Kidney epithelial cell (primary cell): ENCODE measurements around the gene LPAR3. TPM values are rescaled to one million over a fixed set of nuclear protein-coding genes. Genes with fewer than 3 reads are reported as not detected.

ENCODE experiments used
- DNase-seq: peaks from one replicate; pipeline ENCODE4 v3.0.0-alpha.2; 2010; ENCODE audit warnings: low read depth
- H3K27me3 ChIP-seq: 2 replicates; pipeline ENCODE4 v1.6.0; 2011; ENCODE audit warnings: low read length; ENCODE audit not compliant: control insufficient read depth, insufficient read depth
- H3K36me3 ChIP-seq: 2 replicates; pipeline ENCODE4 v1.5.1; 2011; ENCODE audit warnings: low read length; ENCODE audit not compliant: control insufficient read depth, insufficient read depth
- H3K4me3 ChIP-seq: 2 replicates; pipeline ENCODE4 v1.5.1; 2011; ENCODE audit warnings: low read depth, mild to moderate bottlenecking, control low read depth, low read length
- total RNA-seq: library from RNA; depleted of rRNA; stranded (reverse); fragments of >200 nt; gene quantifications from 2 replicates; pipeline ENCODE4 v1.2.3, GENCODE V29; 2015
- TF ChIP-seq, protein P1 (sequence below): IDR thresholded peaks from 2 replicates; pipeline ENCODE4 v1.5.1; 2011; ENCODE audit warnings: mild to moderate bottlenecking, moderate library complexity, low read length, control low read depth, inconsistent platforms; ENCODE audit not compliant: insufficient read depth, poor library complexity, severe bottlenecking

LPAR3 gene
- total RNA-seq, 1 donor from 2014 or later: 0.58 TPM

DNA sequence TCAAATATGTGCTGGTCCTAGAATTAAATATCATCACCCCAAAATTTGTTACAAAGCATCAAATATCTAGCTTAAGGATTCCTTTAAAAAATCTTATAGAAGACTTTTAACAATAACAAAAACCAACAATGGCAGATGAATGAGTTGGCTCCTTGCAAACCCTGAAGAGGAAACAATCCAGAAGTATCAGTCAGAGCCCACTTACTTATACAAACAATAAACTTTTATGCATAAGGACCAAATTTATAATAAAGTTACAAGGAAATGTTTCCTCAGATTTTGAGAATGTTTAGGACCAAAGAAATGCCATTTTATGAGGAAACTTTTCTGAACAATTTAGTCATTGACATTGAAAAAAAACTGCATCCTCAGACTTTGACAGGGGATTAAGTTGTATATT is 52.7 kb downstream of the LPAR3 start:
- DNase-seq: no peak
- Histone ChIP-seq H3K36me3 (no peaks in the 10 kb centered on the region), H3K4me3 (no peak overlapping the region), H3K27me3 (no peaks in the 10 kb centered on the region)
- TF ChIP-seq, protein P1, sequence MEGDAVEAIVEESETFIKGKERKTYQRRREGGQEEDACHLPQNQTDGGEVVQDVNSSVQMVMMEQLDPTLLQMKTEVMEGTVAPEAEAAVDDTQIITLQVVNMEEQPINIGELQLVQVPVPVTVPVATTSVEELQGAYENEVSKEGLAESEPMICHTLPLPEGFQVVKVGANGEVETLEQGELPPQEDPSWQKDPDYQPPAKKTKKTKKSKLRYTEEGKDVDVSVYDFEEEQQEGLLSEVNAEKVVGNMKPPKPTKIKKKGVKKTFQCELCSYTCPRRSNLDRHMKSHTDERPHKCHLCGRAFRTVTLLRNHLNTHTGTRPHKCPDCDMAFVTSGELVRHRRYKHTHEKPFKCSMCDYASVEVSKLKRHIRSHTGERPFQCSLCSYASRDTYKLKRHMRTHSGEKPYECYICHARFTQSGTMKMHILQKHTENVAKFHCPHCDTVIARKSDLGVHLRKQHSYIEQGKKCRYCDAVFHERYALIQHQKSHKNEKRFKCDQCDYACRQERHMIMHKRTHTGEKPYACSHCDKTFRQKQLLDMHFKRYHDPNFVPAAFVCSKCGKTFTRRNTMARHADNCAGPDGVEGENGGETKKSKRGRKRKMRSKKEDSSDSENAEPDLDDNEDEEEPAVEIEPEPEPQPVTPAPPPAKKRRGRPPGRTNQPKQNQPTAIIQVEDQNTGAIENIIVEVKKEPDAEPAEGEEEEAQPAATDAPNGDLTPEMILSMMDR: no peak

- no peak for DNase-seq
Observed at GRCh38 chr1:84839544-84839943, 53.5 kb downstream of the LPAR3 start.

GRCh38 chr1:84836145-84836544 is 56.9 kb downstream of the LPAR3 start:
- TF ChIP-seq, protein P1: no peak
- no peak for DNase-seq

More at GRCh38 chr1:84839544-84839943, 53.5 kb downstream of the LPAR3 start:
- Histone ChIP-seq H3K27me3 (no peaks in the 10 kb centered on the region), H3K36me3 (no peaks in the 10 kb centered on the region), H3K4me3 (no peak overlapping the region)
- TF ChIP-seq, protein P1: no peak

DNA sequence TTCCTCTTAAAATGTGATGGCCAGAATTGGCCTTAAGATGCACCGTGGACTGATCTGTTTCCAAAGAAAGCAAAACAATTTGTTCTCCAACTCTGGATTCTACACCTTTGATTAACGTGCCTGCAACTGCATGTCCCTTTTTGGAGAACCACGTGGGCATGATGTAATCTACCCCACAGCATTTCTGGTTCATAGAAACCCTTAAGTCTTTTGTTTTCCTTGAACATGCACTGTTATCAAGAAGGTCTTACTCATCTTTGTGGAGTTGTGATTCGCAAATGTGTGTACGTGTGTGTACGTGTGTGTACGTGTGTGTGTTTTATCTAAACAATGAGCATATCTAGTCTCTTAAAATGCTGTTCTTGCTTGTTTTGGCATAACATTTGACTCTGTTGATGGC is 57.8 kb downstream of the LPAR3 start:
- Histone ChIP-seq H3K36me3 (no peaks in the 10 kb centered on the region), H3K27me3 (no peaks in the 10 kb centered on the region), H3K4me3 (no peak overlapping the region)
- no peak for DNase-seq
- TF ChIP-seq, protein P1: no peak

More at GRCh38 chr1:84836145-84836544, 56.9 kb downstream of the LPAR3 start:
- no peak overlapping the region for H3K4me3 ChIP-seq
- H3K36me3 ChIP-seq: no peaks in the 10 kb centered on the region
- no peaks in the 10 kb centered on the region for H3K27me3 ChIP-seq

DNA sequence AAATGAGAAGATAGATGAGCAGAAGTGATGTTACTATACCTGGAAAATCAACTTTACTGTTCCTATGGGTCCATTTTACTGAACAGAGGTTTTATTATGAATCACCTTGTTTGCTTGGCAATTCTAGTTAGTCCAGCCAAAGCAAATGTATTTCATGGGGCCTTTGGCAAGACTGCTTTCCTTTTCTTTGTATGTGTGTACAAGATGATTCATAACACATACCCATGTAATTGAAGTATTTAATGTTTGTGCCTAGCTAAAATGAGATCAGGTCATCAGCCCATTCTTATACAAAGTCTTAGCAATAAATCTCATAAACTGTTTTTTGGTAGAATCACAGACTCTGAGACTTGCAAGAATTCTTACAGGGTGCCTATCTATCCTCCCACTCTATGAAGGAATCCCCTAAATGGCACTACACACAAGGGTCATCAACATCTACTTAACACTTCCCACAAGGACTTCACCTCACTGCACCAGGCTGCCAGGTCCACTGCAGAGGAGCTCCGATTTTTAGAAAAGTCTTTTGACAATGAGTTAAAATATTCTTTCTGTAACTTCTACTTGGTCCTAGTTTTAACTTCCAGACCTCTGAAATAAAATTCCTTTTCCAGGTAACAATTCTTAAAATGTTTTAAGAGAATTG is 58.5 kb downstream of the LPAR3 start:
- no peak for DNase-seq
- H3K4me3 ChIP-seq: no peak overlapping the region
- TF ChIP-seq, protein P1: no peak
- H3K27me3 ChIP-seq: no peaks in the 10 kb centered on the region
- H3K36me3 ChIP-seq: no peaks in the 10 kb centered on the region

- no peaks in the 10 kb centered on the region for H3K36me3 ChIP-seq
- TF ChIP-seq, protein P1: no peak
- DNase-seq: no peak
Observed at GRCh38 chr1:84833194-84833593, 59.8 kb downstream of the LPAR3 start.

More at GRCh38 chr1:84833194-84833593, 59.8 kb downstream of the LPAR3 start:
- no peaks in the 10 kb centered on the region for H3K27me3 ChIP-seq
- no peak overlapping the region for H3K4me3 ChIP-seq
